HG03378 (cell line): Measurements from ENCODE around the gene FBXO42.

Experiments used
- ATAC-seq: cut with Tn5 transposase; IDR thresholded peaks from one replicate; pipeline ENCODE4 v1.9.1; 2021; ENCODE audit warnings: mild to moderate bottlenecking, moderate library complexity; ENCODE audit not compliant: unreplicated experiment

The FBXO42 gene

GRCh38 chr1:16351994-16352841, at the start of gene FBXO42:
FBXO42 (minus strand) TSS chr1:16352480; CDS start chr1:16315418, 37,062 bp downstream.
- ATAC-seq, result peak; percentile 73

GRCh38 chr1:16398371-16398953, 46.2 kb upstream of the FBXO42 start:
- ATAC-seq, result no peak

GRCh38 chr1:16397120-16397519, 44.8 kb upstream of the FBXO42 start:
- ATAC-seq, result no peak

GRCh38 chr1:16396591-16396990, 44.3 kb upstream of the FBXO42 start:
- ATAC-seq, result no peak

- no peak for ATAC-seq
Measured at GRCh38 chr1:16394977-16395376, 42.7 kb upstream of the FBXO42 start.

- ATAC-seq, result no peak
Measured at GRCh38 chr1:16393570-16394521, 41.6 kb upstream of the FBXO42 start.

GRCh38 chr1:16392740-16393569, 40.7 kb upstream of the FBXO42 start:
- ATAC-seq, result no peak

GRCh38 chr1:16391411-16391810, 39.1 kb upstream of the FBXO42 start:
- ATAC-seq, result no peak

- ATAC-seq, result no peak
Measured at GRCh38 chr1:16387201-16388188, 35.2 kb upstream of the FBXO42 start.

- no peak for ATAC-seq
Measured at GRCh38 chr1:16386454-16387113, 34.3 kb upstream of the FBXO42 start.

- no peak for ATAC-seq
Measured at GRCh38 chr1:16385659-16386453, 33.6 kb upstream of the FBXO42 start.

- ATAC-seq, result no peak
Measured at GRCh38 chr1:16383888-16384287, 31.6 kb upstream of the FBXO42 start.

GRCh38 chr1:16380868-16381267, 28.6 kb upstream of the FBXO42 start:
- no peak for ATAC-seq

GRCh38 chr1:16378443-16378842, 26.2 kb upstream of the FBXO42 start:
- ATAC-seq, result no peak

- no peak for ATAC-seq
Measured at GRCh38 chr1:16376971-16377370, 24.7 kb upstream of the FBXO42 start.

- no peak for ATAC-seq
Measured at GRCh38 chr1:16375521-16376340, 23.5 kb upstream of the FBXO42 start.

- no peak for ATAC-seq
Measured at GRCh38 chr1:16374266-16374665, 22.0 kb upstream of the FBXO42 start.
